Neural cell (in vitro differentiated cells): ENCODE results near the gene PDE3B. TPM values are rescaled to one million over a fixed set of nuclear protein-coding genes. Genes with fewer than 3 reads are reported as not detected.

Source experiments
- H2AFZ ChIP-seq: fragments of 200-600, 300-800 bp; sonication (generic), shearing (Covaris generic); 2 replicates; pipeline ENCODE4 v1.6.0; 2014; ENCODE audit warnings: low read depth, mild to moderate bottlenecking, antibody characterized with exemption, low read length, moderate library complexity
- H3F3A ChIP-seq: fragments of 200-600 bp; shearing (Covaris generic); 2 replicates; pipeline ENCODE4 v1.6.1; 2016; ENCODE audit warnings: mild to moderate bottlenecking, moderate library complexity, mixed read lengths, antibody characterized with exemption, low read length; ENCODE audit not compliant: insufficient read depth, poor library complexity, severe bottlenecking
- H3K27ac ChIP-seq: fragments of 200-600, 300-800 bp; sonication (generic), shearing (Covaris generic); 2 replicates; pipeline ENCODE4 v1.5.1; 2014; ENCODE audit warnings: mild to moderate bottlenecking, low read length, moderate library complexity
- H3K27me3 ChIP-seq: fragments of 300-800, 200-600 bp; sonication (generic), shearing (Covaris generic); 2 replicates; pipeline ENCODE4 v1.6.0; 2014; ENCODE audit warnings: mild to moderate bottlenecking, low read depth, low read length, moderate library complexity; ENCODE audit not compliant: insufficient read depth
- H3K36me3 ChIP-seq: fragments of 300-800, 200-600 bp; sonication (generic), shearing (Covaris generic); 2 replicates; pipeline ENCODE4 v1.5.1; 2014; ENCODE audit warnings: mild to moderate bottlenecking, antibody characterized with exemption, low read length, moderate library complexity; ENCODE audit not compliant: insufficient read depth
- H3K4me2 ChIP-seq: fragments of 300-800, 200-600 bp; sonication (generic), shearing (Covaris generic); 2 replicates; pipeline ENCODE4 v1.6.0; 2014; ENCODE audit warnings: mild to moderate bottlenecking, low read length
- H3K4me3 ChIP-seq: fragments of 300-800, 200-600 bp; sonication (generic), shearing (Covaris generic); 2 replicates; pipeline ENCODE4 v1.5.1; 2014; ENCODE audit warnings: mild to moderate bottlenecking, low read length, moderate library complexity
- H3K79me2 ChIP-seq: fragments of 200-600 bp; shearing (Covaris generic); replicated peaks from 2 replicates; pipeline ENCODE4 v1.6.0; 2014; ENCODE audit warnings: mild to moderate bottlenecking, low read length, moderate library complexity; ENCODE audit not compliant: insufficient read depth
- H3K9ac ChIP-seq: fragments of 300-800, 200-600 bp; sonication (generic), shearing (Covaris generic); 2 replicates; pipeline ENCODE4 v1.6.1; 2016; ENCODE audit warnings: mild to moderate bottlenecking, low read length, mixed read lengths
- H3K9me2 ChIP-seq: fragments of 200-600 bp; shearing (Covaris generic); 2 replicates; pipeline ENCODE4 v1.6.1; 2016; ENCODE audit warnings: mild to moderate bottlenecking, low read length, mixed read lengths; ENCODE audit not compliant: insufficient read depth
- H3K9me3 ChIP-seq: fragments of 200-600, 300-800 bp; sonication (generic), shearing (Covaris generic); 2 replicates; pipeline ENCODE4 v1.6.1; 2016; ENCODE audit warnings: mild to moderate bottlenecking, mixed run types, low read length, moderate library complexity, mixed read lengths
- H4K20me1 ChIP-seq: fragments of 200-600 bp; shearing (Covaris generic); 2 replicates; pipeline ENCODE4 v1.6.1; 2016; ENCODE audit warnings: mild to moderate bottlenecking, mixed run types; ENCODE audit not compliant: insufficient read depth
- CTCF ChIP-seq: fragments of 450-650 bp; IDR thresholded peaks from 2 replicates; pipeline ENCODE4 v1.5.1; 2014; ENCODE audit warnings: antibody characterized with exemption, mild to moderate bottlenecking, moderate library complexity; ENCODE audit not compliant: poor library complexity, severe bottlenecking
- EP300 ChIP-seq: fragments of 450-650 bp; conservative IDR thresholded peaks from 2 replicates; pipeline ENCODE4 v1.6.1; 2014; ENCODE audit warnings: antibody characterized with exemption, mild to moderate bottlenecking, moderate library complexity; ENCODE audit not compliant: poor library complexity, severe bottlenecking
- EZH2 ChIP-seq: fragments of 200-600, 300-800 bp; shearing (Covaris generic), sonication (generic); IDR thresholded peaks from 2 replicates; pipeline ENCODE4 v1.6.1; 2014; ENCODE audit warnings: antibody characterized with exemption, low read length, borderline replicate concordance, mild to moderate bottlenecking; ENCODE audit not compliant: insufficient read depth, poor library complexity, severe bottlenecking
- MXI1 ChIP-seq: fragments of 450-650 bp; conservative IDR thresholded peaks from 2 replicates; pipeline ENCODE4 v1.6.1; 2014; ENCODE audit warnings: antibody characterized with exemption, mild to moderate bottlenecking; ENCODE audit not compliant: poor library complexity, severe bottlenecking
- POLR2AphosphoS5 ChIP-seq: IDR thresholded peaks from 2 replicates; pipeline ENCODE4 v1.6.1; 2012
- RAD21 ChIP-seq: fragments of 450-650 bp; conservative IDR thresholded peaks from 2 replicates; pipeline ENCODE4 v1.6.1; 2014; ENCODE audit warnings: antibody characterized with exemption, mild to moderate bottlenecking, moderate library complexity
- REST ChIP-seq: IDR thresholded peaks from 2 replicates; pipeline ENCODE4 v1.6.1; 2012; ENCODE audit warnings: borderline replicate concordance
- SMC3 ChIP-seq: fragments of 450-650 bp; conservative IDR thresholded peaks from 2 replicates; pipeline ENCODE4 v1.6.1; 2014; ENCODE audit warnings: antibody characterized with exemption, mild to moderate bottlenecking, moderate library complexity; ENCODE audit not compliant: poor library complexity
- TAF1 ChIP-seq: IDR thresholded peaks from 2 replicates; pipeline ENCODE4 v1.6.1; 2012; ENCODE audit warnings: low read depth
- polyA plus RNA-seq: library from polyadenylated mRNA; depleted of rRNA; stranded (reverse); fragments of >200 nt; gene quantifications from 2 replicates; pipeline ENCODE4 v1.2.3, GENCODE V29; 2014

Gene PDE3B
- polyA plus RNA-seq, 1 donor from 2014 or later: 13.8 TPM

DNA sequence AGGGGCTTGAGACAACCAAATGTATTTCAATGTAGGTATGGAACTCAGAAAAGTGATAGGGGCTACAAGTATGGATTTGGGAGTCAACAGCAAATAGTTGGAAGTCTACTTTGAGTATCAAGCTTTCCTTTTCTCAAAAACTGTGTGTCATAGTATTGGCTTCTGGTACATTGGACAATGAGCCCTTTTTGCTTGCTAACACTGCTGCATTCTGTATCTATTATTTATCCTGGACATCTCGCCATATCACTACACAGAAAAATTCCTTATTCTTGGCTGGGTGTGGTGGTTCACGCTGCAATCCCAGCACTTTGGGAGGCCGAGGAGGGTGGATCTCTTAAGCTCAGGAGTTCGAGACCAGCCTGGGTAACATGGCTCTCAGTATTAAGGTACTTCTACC is 230.0 kb downstream of the PDE3B start:
- H3K36me3 ChIP-seq: peaks cover 7% of the 10 kb centered on the region
- TF ChIP-seq RAD21 (no peak), TAF1 (no peak), SMC3 (no peak), POLR2AphosphoS5 (no peak), REST (no peak), EZH2 (no peak), MXI1 (no peak), EP300 (no peak), CTCF (no peak)
- no peaks in the 10 kb centered on the region for H4K20me1 ChIP-seq
- H3K79me2 ChIP-seq: no peaks in the 10 kb centered on the region
- H3K9ac ChIP-seq: no peak overlapping the region
- H3F3A ChIP-seq: no peaks in the 10 kb centered on the region
- H3K4me2 ChIP-seq: no peak overlapping the region
- no peaks in the 10 kb centered on the region for H3K9me3 ChIP-seq
- no peaks in the 10 kb centered on the region for H3K27me3 ChIP-seq
- no peak overlapping the region for H3K4me3 ChIP-seq
- H3K9me2 ChIP-seq: no peaks in the 10 kb centered on the region
- H3K27ac ChIP-seq: no peak overlapping the region
- no peak overlapping the region for H2AFZ ChIP-seq

GRCh38 chr11:14875163-14875562 is 231.6 kb downstream of the PDE3B start:
- H3K4me3 ChIP-seq: no peak overlapping the region
- H3K27me3 ChIP-seq: no peaks in the 10 kb centered on the region
- no peaks in the 10 kb centered on the region for H3K79me2 ChIP-seq
- H3K4me2 ChIP-seq: no peak overlapping the region
- no peaks in the 10 kb centered on the region for H4K20me1 ChIP-seq
- peaks cover 8% of the 10 kb centered on the region for H3K36me3 ChIP-seq
- no peaks in the 10 kb centered on the region for H3K9me3 ChIP-seq
- no peak overlapping the region for H2AFZ ChIP-seq
- H3K9ac ChIP-seq: no peak overlapping the region
- H3K27ac ChIP-seq: no peak overlapping the region
- no peaks in the 10 kb centered on the region for H3K9me2 ChIP-seq
- TF ChIP-seq POLR2AphosphoS5 (no peak), RAD21 (no peak), REST (no peak), SMC3 (no peak), EP300 (no peak), MXI1 (no peak), EZH2 (no peak), CTCF (no peak), TAF1 (no peak)
- H3F3A ChIP-seq: no peaks in the 10 kb centered on the region
